Endodermal cell (in vitro differentiated cells): ENCODE measurements around the gene TMEM43. TPM values are rescaled to one million over a fixed set of nuclear protein-coding genes. Genes with fewer than 3 reads are reported as not detected.

Experiments used
- DNase-seq: peaks from one replicate; pipeline ENCODE4 v3.0.0-alpha.2; 2017
- H3K27ac ChIP-seq: 2 replicates; pipeline ENCODE4 v1.5.1; 2013; ENCODE audit warnings: mild to moderate bottlenecking, low read depth, low read length, moderate library complexity
- H3K27me3 ChIP-seq: 2 replicates; pipeline ENCODE4 v1.6.1; 2013; ENCODE audit warnings: mild to moderate bottlenecking, low read length, moderate library complexity; ENCODE audit not compliant: insufficient read depth, control insufficient read depth, poor library complexity, severe bottlenecking
- H3K36me3 ChIP-seq: 2 replicates; pipeline ENCODE4 v1.7.0; 2013; ENCODE audit warnings: mild to moderate bottlenecking, low read length, moderate library complexity; ENCODE audit not compliant: control insufficient read depth, insufficient read depth
- H3K4me1 ChIP-seq: one replicate; pipeline ENCODE4 v1.7.0; 2013; ENCODE audit warnings: low read length; ENCODE audit not compliant: control insufficient read depth, insufficient read depth
- H3K4me3 ChIP-seq: 2 replicates; pipeline ENCODE4 v1.5.1; 2013; ENCODE audit warnings: mild to moderate bottlenecking, low read length, moderate library complexity
- H3K9ac ChIP-seq: 2 replicates; pipeline ENCODE4 v1.6.1; 2013; ENCODE audit warnings: mild to moderate bottlenecking, low read length, moderate library complexity; ENCODE audit not compliant: poor library complexity, severe bottlenecking; ENCODE audit errors: extremely low read depth
- H3K9me3 ChIP-seq: 2 replicates; pipeline ENCODE4 v1.6.1; 2013; ENCODE audit warnings: mild to moderate bottlenecking, low read length, moderate library complexity; ENCODE audit not compliant: control insufficient read depth
- H3K27ac Mint-ChIP-seq: 2 replicates; pipeline ENCODE4 v1.8.0; 2020; ENCODE audit warnings: mixed read lengths
- H3K27me3 Mint-ChIP-seq: 2 replicates; pipeline ENCODE4 v1.8.0; 2021; ENCODE audit warnings: mild to moderate bottlenecking, mixed read lengths; ENCODE audit not compliant: insufficient read depth
- H3K36me3 Mint-ChIP-seq: 2 replicates; pipeline ENCODE4 v1.8.0; 2020; ENCODE audit warnings: low read depth, mixed read lengths
- H3K4me1 Mint-ChIP-seq: 2 replicates; pipeline ENCODE4 v1.8.0; 2020; ENCODE audit warnings: mixed read lengths
- H3K4me3 Mint-ChIP-seq: 2 replicates; pipeline ENCODE4 v1.8.0; 2020; ENCODE audit warnings: mild to moderate bottlenecking, moderate library complexity, mixed read lengths
- H3K9me3 Mint-ChIP-seq: 2 replicates; pipeline ENCODE4 v1.8.0; 2020; ENCODE audit warnings: mild to moderate bottlenecking, mixed read lengths
- WGBS, 2 experiments: methylation state at CpG; one replicate each; pipeline versions ENCODE4 v1.1.5 to v1.1.7; 2013; ENCODE audit warnings: missing lambda C conversion rate in 2 of 2, mixed read lengths in 1 of 2; ENCODE audit not compliant: insufficient coverage in 1 of 2, insufficient read length in 1 of 2; 5-methylcytosine and 5-hydroxymethylcytosine counted together
- total RNA-seq, 2 donors: library from RNA; stranded (reverse); fragmentation: NEBNext Ultra II Directional in 1 of 2; extraction: Animal tissue kit (Norgen Biotek cat#: 25700) in 1 of 2; gene quantifications; 2 replicates in 1 of 2; 3 replicates in 1 of 2; pipeline ENCODE4 v1.2.1, GENCODE V29; 2021
- TF ChIP-seq, protein P1 (sequence below): fragments of 200-600 bp; sonication (generic); conservative IDR thresholded peaks from 2 replicates; pipeline ENCODE4 v1.5.0; 2021; ENCODE audit warnings: antibody characterized with exemption, mild to moderate bottlenecking

The TMEM43 gene
- total RNA-seq, 2 donors from 2014 or later = 28.9 to 39.3 TPM

DNA sequence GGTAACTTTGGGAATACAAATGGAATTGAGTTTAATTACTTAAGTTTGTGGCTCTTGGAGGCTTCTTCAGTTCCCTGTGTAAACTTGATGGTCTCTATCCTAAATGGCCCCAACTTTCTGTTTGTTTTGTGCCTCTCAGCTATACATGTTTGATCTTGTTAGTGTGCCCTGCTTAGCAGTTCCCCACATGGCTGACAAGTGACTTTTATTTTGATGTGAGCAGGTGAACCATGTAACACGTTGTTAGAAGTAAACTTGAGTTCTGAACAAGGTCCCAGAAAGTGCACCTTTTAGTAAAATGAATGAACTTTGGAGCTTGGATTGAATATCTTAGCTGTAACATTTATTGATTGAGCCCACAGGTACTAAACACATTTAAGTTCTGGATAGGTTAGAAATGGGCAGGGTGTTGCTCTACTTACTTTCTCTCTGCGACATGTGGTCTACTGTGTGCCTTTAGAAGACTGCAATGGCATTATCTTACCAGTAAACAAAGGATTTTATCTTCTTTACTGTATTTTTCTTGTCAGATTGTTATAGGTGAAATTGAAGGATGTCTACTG is 58.2 kb downstream of the TMEM43 start:
- Mint-ChIP-seq H3K27me3 (no peaks in the 10 kb centered on the region), H3K27ac (no peak overlapping the region), H3K4me3 (no peak overlapping the region), H3K4me1 (peaks cover 13% of the 10 kb centered on the region), H3K9me3 (no peaks in the 10 kb centered on the region), H3K36me3 (peaks cover 47% of the 10 kb centered on the region)
- Histone ChIP-seq H3K9ac (no peak overlapping the region), H3K4me1 (no peaks in the 10 kb centered on the region), H3K36me3 (peaks cover 53% of the 10 kb centered on the region), H3K9me3 (no peaks in the 10 kb centered on the region), H3K4me3 (no peak overlapping the region), H3K27ac (no peak overlapping the region), H3K27me3 (no peaks in the 10 kb centered on the region)
- TF ChIP-seq, protein P1, sequence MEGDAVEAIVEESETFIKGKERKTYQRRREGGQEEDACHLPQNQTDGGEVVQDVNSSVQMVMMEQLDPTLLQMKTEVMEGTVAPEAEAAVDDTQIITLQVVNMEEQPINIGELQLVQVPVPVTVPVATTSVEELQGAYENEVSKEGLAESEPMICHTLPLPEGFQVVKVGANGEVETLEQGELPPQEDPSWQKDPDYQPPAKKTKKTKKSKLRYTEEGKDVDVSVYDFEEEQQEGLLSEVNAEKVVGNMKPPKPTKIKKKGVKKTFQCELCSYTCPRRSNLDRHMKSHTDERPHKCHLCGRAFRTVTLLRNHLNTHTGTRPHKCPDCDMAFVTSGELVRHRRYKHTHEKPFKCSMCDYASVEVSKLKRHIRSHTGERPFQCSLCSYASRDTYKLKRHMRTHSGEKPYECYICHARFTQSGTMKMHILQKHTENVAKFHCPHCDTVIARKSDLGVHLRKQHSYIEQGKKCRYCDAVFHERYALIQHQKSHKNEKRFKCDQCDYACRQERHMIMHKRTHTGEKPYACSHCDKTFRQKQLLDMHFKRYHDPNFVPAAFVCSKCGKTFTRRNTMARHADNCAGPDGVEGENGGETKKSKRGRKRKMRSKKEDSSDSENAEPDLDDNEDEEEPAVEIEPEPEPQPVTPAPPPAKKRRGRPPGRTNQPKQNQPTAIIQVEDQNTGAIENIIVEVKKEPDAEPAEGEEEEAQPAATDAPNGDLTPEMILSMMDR = no peak
- DNase-seq = no peak
- WGBS, 2 experiments = 90 to 93% methylated on average over 1 to 2 of the region's 2 CpGs

DNA sequence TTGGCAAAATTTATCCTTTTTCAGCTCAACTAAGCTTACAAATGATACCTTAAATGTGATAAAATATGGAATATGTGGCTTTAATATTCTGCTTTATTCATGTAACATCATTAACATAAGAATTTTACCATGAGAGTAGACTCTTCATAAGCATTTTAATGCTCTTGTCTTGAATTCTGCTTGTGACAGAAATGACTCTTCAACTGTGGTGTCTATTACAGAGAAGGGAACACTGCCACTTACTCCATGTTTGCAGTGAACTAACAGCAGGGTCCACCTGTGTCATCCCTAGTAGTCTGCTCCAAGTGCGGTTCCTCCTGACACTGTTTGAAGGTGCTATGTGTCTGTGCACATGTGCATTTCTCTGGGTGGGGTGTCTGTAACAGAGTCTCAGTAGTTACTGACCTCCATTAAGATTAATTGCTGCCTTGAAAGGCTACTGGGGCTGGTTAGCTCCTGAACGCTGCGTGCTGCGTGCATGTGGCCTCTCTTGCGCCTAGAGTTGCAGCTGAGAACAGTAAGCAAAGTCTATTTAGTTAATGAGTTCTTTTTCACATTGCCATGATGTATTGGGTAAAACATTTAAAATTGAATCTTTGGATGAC is 62.1 kb downstream of the TMEM43 start:
- Mint-ChIP-seq H3K9me3 (peaks cover 4% of the 10 kb centered on the region), H3K4me1 (peaks cover 3% of the 10 kb centered on the region), H3K36me3 (peaks cover 72% of the 10 kb centered on the region), H3K27ac (no peak overlapping the region), H3K4me3 (no peak overlapping the region), H3K27me3 (no peaks in the 10 kb centered on the region)
- H3K4me1 ChIP-seq = no peaks in the 10 kb centered on the region
- H3K27me3 ChIP-seq = no peaks in the 10 kb centered on the region
- no peaks in the 10 kb centered on the region for H3K9me3 ChIP-seq
- no peak overlapping the region for H3K4me3 ChIP-seq
- TF ChIP-seq, protein P1 = no peak
- H3K9ac ChIP-seq = no peak overlapping the region
- no peak for DNase-seq
- 95 to 96% methylated on average over 5 of the region's 5 CpGs for WGBS, 2 experiments
- no peak overlapping the region for H3K27ac ChIP-seq
- H3K36me3 ChIP-seq = peaks cover 47% of the 10 kb centered on the region

DNA sequence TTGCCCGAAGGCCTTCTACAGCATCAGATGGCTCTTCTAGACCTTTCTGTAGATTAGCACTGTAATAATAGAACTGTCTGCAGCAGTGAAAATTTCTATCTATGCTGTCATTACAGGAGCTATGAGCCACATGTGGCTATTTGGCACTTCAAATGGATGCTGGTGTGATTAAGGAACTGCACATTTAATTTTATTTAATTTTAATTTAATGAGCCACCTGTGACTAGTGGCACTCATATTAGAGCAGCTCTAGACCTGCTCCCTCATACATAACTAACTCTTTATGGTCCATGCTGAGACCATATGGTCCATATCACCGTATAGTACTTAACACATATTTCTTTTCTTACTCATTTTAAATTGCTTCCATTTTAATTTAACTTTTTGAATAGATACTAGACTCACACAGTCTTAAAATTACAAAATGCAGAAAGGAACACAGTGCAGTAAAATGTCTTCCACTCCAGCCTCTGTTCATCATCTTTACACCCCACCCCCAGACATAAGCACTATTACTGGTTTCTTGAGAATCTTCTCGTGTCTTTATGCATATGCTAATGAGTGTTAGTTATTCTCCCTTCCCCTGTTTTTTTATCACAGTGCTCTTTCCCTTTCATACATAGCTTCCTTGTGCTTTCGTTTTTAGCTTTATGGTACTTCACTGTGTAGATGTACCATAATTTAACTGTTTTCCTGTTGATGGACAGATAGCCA is 63.3 kb downstream of the TMEM43 start:
- Mint-ChIP-seq H3K27me3 (no peaks in the 10 kb centered on the region), H3K9me3 (peaks cover 4% of the 10 kb centered on the region), H3K36me3 (peaks cover 63% of the 10 kb centered on the region), H3K4me1 (peaks cover 10% of the 10 kb centered on the region), H3K4me3 (no peak overlapping the region), H3K27ac (no peak overlapping the region)
- Histone ChIP-seq H3K4me1 (no peaks in the 10 kb centered on the region), H3K4me3 (no peak overlapping the region), H3K9ac (no peak overlapping the region), H3K27ac (no peak overlapping the region), H3K9me3 (no peaks in the 10 kb centered on the region), H3K27me3 (no peaks in the 10 kb centered on the region), H3K36me3 (peaks cover 36% of the 10 kb centered on the region)
- TF ChIP-seq, protein P1 = no peak
- WGBS, 2 experiments = 95 to 96% methylated on average over 3 to 4 of the region's 4 CpGs
- no peak for DNase-seq

Other genes starting within 250 kb of the TMEM43 start
- gene WNT7A, start 245.0 kb upstream of the TMEM43 start, total RNA-seq = under 1 TPM in 1 of 2 donors, not detected in 1; 0.13 TPM
- gene CHCHD4, start 182 bp upstream of the TMEM43 start, total RNA-seq = 10 to 100 TPM; 16.2 to 20.5 TPM
- 10 to 100 TPM; 33.0 to 40.0 TPM for gene XPC, start 53.5 kb downstream of the TMEM43 start, total RNA-seq
- 10 to 100 TPM; 18.1 to 19.7 TPM for gene LSM3, start 53.8 kb downstream of the TMEM43 start, total RNA-seq